Measurements from ENCODE around the gene TMEM271.
"Not testable (repeated sequence)": the region's sequence is repeated elsewhere in the genome, so short reads cannot be mapped to it uniquely, and the experiment has no call there.

Gene TMEM271

GRCh38 chr4:566035-566434 is 10.1 kb downstream of the TMEM271 start:
- DNase-seq (ENCODE audit: low read depth in 3 of 3) = no peak

GRCh38 chr4:565614-566013 is 10.5 kb downstream of the TMEM271 start:
- not testable (repeated sequence) for DNase-seq (ENCODE audit: low read depth in 3 of 3)

- DNase-seq (ENCODE audit: low read depth in 3 of 3) = not testable (repeated sequence)
Observed at GRCh38 chr4:562458-562857, 13.6 kb downstream of the TMEM271 start.

- no peak for DNase-seq (ENCODE audit: low read depth in 3 of 3)
Observed at GRCh38 chr4:561426-561825, 14.7 kb downstream of the TMEM271 start.

- DNase-seq (ENCODE audit: low read depth in 3 of 3) = no peak
Observed at GRCh38 chr4:560731-561291, 15.3 kb downstream of the TMEM271 start.

GRCh38 chr4:560061-560460 is 16.0 kb downstream of the TMEM271 start:
- no peak for DNase-seq (ENCODE audit: low read depth in 3 of 3)

DNA sequence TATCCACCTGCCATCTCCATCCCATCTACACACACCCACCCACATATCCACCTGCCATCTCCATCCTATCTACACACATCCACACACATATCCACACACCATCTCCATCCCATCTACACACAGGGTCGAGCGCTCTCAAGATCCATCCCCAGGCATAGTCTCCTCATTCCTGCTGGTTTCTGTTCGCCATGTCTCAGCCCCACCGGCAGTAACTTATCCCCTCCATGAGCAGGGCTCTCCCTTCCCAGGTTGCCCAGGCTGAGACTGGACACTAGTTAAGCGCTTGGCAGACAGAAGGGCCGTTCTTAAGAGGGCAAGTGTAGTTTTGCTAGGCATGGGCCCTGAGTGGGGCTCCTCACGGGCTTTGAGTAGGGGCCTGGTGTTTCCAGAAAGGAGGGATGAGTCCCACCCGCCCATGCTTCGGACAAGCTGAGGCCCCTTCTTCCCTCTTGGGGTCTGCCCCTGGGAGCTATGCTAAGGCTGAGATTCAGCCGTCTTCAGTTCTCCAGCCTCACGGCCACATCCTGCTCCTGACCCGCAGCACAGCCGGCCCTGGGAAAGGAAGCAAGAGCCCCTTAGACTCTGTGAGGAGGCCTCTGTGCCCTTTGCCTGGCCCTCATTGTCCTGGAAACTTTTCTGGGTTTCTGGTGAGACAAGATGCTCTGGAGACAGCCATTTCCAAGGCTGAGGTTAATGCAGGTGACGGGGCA is 20.4 kb downstream of the TMEM271 start:
- no peak for DNase-seq (ENCODE audit: low read depth in 3 of 3)

GRCh38 chr4:554793-555320 is 21.2 kb downstream of the TMEM271 start:
- not testable (repeated sequence) for DNase-seq (ENCODE audit: low read depth in 3 of 3)

GRCh38 chr4:552019-552418 is 24.1 kb downstream of the TMEM271 start:
- DNase-seq (ENCODE audit: low read depth in 3 of 3) = no peak

GRCh38 chr4:550268-550667 is 25.8 kb downstream of the TMEM271 start:
- not testable (repeated sequence) for DNase-seq (ENCODE audit: low read depth in 3 of 3)

- DNase-seq (ENCODE audit: low read depth in 3 of 3) = no peak
Observed at GRCh38 chr4:548976-549375, 27.1 kb downstream of the TMEM271 start.

GRCh38 chr4:545612-546011 is 30.5 kb downstream of the TMEM271 start:
- DNase-seq (ENCODE audit: low read depth in 3 of 3) = no peak

DNA sequence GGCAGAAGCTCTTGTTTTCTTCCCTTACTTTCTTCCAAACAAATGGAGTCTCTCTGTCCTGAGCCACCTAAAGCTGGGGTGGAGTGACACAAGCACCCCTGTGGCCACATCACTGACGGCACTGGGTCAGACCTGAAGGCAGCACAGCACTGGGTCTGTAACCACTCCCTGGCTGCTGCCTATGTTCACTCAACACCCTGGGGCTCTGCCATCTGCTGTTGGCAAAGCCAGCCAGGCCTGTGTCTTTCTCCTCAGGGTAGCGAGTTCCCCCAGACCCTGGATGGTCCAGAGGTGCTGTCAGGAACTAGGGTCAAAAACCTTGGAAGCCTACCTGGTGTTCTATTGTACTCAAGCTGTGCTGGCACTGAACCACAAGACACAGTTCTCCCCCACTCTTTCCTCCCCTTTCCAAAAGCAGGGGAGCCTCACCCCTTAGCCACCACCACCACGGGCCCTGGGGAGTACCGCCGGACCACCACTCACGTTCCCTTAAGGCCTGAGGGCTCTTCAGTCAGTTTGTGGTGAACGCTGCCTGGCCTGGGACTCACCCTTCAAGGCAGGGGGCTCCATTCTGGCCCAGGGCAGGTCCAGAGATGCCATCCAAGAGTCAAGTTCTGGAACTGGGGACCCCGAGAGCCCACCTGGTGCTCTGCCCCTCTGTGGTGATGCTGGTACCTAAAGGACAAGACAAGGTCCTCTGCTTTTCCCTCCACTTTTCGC is 31.5 kb downstream of the TMEM271 start:
- no peak for DNase-seq (ENCODE audit: low read depth in 3 of 3)

DNA sequence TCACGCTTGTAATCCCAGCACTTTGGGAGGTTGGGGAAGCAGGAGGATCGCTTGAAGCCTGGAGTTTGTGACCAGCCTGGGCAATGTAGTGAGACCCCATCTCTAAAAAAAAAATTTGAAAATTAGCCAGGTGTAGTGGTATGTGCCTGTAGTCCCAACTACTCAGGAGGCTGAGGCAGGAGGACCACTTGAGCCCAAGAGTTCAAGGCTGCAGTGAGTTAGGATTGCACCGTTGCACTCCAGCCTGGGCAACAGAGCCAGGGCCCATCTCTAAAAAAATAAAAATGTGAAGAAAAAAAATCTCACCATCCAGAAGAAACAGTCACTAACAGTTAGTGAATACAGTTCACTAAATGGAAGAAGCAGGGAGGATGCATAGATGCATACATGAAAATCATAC is 34.8 kb downstream of the TMEM271 start:
- DNase-seq (ENCODE audit: low read depth in 3 of 3) = no peak

DNA sequence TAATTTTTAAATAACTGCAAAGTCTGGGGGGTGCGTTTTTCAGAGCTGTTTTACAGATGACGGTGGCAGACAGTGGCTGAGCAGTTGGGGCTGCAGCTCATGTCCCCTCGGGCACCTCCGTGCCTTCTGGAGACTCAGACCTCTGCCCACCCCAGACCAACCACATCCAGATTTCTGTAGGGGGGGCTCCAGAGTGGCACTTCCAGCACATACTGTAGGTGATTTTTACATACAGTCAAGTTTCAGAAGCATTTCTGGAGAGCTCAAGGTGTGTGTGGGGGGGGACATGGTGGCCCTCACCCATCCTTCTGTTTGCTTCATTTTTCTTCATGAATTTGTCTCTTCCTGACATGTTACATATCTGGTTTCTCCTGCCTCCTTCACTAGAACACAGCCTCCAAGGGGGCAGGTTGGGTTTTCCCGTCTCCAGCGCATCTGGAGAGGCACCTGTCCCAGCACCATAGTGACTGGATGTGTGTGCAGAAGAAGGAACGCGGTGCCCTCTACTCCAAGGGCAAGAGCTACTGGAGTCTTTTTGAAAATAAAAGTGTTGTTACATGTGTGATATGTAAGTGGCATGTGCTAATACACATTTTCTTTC is 37.5 kb downstream of the TMEM271 start:
- DNase-seq (ENCODE audit: low read depth in 3 of 3) = no peak

GRCh38 chr4:537436-538264 is 38.4 kb downstream of the TMEM271 start:
- DNase-seq (ENCODE audit: low read depth in 3 of 3) = no peak

- no peak for DNase-seq (ENCODE audit: low read depth in 3 of 3)
Observed at GRCh38 chr4:536351-536972, 39.6 kb downstream of the TMEM271 start.

DNA sequence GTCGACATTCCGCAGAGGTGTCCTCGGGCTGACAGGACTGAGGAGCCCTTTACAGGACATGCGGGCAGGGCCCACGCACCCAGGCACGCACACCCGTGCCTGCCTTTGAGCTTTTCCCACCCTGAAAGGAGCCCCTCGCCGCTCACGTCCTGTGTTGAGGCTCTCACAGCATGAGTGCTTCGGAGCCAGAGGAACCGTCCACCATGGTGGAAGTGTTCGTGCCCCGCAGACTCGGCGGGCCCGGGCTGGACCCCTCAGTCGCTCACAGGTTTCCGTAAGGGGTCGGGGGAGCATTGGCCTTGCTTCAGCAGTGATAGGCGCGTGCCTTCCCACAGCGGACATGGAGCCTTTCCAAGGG is 40.2 kb downstream of the TMEM271 start:
- DNase-seq (ENCODE audit: low read depth in 3 of 3) = no peak

- DNase-seq (ENCODE audit: low read depth in 3 of 3) = no peak
Observed at GRCh38 chr4:535181-535923, 40.7 kb downstream of the TMEM271 start.

DNA sequence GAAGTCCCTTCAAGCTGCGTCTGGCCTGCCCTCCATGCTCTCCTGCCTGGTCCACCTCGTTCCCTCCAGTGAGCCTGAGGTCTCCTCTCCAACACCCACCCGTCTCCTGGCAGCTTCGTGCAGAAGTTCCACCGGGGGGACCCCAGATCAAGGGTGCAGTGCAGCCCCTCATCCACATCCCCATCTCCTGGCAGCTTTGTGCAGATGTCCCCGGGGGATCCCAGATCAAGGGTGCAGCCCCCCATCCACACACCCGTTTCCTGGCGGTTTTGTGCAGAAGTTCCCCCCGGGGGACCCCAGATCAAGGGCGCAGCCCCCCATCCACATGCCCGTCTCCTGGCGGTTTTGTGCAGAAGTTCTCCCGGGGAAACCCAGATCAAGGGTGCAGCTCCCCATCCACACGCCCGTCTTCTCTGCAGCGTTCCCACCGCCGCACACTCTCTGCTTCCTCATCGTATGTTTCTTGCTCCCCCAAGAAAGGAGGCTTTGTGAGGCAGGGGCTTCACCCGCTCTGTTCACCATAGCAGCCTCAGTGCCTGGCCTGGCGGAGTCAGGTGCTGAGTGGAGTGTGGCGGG is 41.4 kb downstream of the TMEM271 start:
- no peak for DNase-seq (ENCODE audit: low read depth in 3 of 3)
